Measurements from ENCODE around the gene SUMF1.

DNA sequence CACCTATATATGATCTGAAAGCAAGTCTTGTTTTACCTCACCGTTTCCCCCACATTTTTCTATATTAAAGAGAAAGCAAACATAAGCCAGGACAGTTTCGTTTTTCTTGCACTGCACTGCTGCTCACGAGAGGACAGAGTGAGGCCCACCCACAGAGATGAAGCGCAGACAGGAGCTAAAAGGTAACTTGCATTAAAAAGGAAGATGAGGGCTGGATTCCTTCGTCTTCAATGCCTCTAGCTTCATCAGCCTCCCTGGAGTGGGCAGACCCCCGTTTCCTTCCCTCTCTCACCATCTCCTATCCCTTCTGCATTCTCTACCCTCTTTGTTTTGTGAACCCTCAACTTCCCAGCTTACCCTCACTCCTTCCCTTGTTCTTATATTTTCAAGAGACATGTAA is 18.9 kb downstream of the SUMF1 start:
- TF ChIP-seq ZNF274 (IDR thresholded peaks at IDR 0.05; ENCODE audit: low read depth, low read length) (no peak), YY1 (IDR thresholded peaks at IDR 0.05; ENCODE audit: insufficient read depth, insufficient read length) (no peak)

Measured in NT2/D1 (cell line).